ENCODE results near the gene CTDSP2. TPM values are rescaled to one million over a fixed set of nuclear protein-coding genes. Genes with fewer than 3 reads are reported as not detected.

The CTDSP2 gene
- total and polyA plus RNA-seq, 2 of the 8 experiments (the other 6 are each of a cell fraction or from before 2014, with no cell fraction given) = 71.3 to 91.7 TPM

DNA sequence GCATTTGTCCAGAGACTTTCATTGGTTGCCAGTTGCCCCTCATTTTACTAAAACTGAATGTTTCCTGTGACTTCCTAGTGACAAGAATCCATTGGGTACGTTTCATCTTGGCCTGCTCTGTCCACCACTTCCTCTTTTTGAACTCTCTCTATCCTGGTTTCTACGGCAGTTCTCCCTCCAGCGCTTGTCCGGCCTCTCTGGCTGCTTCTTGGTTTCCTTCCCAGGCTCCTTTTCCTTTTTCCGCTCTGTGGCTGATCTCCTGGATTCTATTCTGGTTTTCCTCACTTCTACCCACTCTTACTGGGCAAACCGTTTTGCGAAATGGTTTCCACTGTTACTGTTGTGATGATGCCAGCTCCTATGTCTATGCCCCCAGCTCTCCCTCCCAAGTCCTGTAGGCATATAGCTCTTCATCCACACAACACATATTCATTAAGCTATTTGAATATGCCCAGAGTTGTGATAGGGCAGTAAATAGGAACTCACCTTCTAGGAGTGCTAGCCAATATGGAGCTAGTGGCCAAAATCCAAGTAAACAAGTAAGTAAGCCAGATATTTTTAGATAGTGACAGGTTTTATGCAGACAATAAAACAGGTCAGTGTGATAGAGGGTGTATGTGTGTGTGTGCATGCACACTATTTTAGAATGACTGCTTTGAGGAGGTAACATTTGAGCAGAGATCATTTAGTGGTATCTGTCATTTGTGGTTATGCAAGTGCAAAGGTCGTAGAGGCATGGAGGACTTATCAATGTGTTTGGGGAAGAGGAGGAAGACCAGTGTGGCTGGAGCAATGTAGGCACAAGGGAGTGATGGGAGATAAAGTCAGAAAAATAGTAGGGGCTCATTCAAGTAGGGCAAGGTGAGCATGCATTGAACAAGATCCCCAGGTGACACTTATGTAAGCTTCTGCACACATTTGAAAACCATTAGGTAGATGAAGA lies 27.9 kb upstream of the CTDSP2 start:
- Histone ChIP-seq H3K36me3 (ENCODE audit: control insufficient read depth in 2 of 4, insufficient read depth in 4 of 4, low read length in 3 of 4) (no peaks in the 10 kb centered on the region), H3K23ac (ENCODE audit: insufficient read length) (no peak overlapping the region), H3K14ac (ENCODE audit: insufficient read length) (no peak overlapping the region), H3K27ac (ENCODE audit: low read depth, low read length) (no peak overlapping the region), H2BK15ac (ENCODE audit: low read length) (no peak overlapping the region), H2AK5ac (ENCODE audit: low read depth, low read length) (no peak overlapping the region), H3K23me2 (ENCODE audit: low read depth, low read length) (peaks cover 3% of the 10 kb centered on the region), H3K79me2 (ENCODE audit: control insufficient read depth in 1 of 2, insufficient read depth in 2 of 2, low read length in 2 of 2) (no peaks in the 10 kb centered on the region), H3K27me3 (replicated peaks in 1 of 4; ENCODE audit: control insufficient read depth in 3 of 4, extremely low read depth in 1 of 4, insufficient read depth in 3 of 4, low read length in 3 of 4) (no peaks in the 10 kb centered on the region), H2AFZ (ENCODE audit: low read length) (no peak overlapping the region), H3K4me2 (ENCODE audit: insufficient read depth in 1 of 2, low read depth in 2 of 2, low read length in 2 of 2) (no peak overlapping the region), H3K79me1 (ENCODE audit: low read depth, low read length) (no peaks in the 10 kb centered on the region; the same call in 1 of the 2 replicates), H3K9me3 (ENCODE audit: insufficient read depth in 2 of 2, low read depth in 1 of 2, low read length in 1 of 2) (no peaks in the 10 kb centered on the region), H4K8ac (ENCODE audit: extremely low read depth, insufficient read depth, low read length) (no peak overlapping the region), H3K9ac (replicated peaks in 1 of 4; ENCODE audit: extremely low read depth in 1 of 4, low read depth in 3 of 4, low read length in 3 of 4) (no peak overlapping the region), H3K4me1 (replicated peaks in 1 of 4; ENCODE audit: control insufficient read depth in 3 of 4, insufficient read depth in 4 of 4, low read length in 3 of 4) (no peaks in the 10 kb centered on the region; a peak in 1 of 7 replicates), H3K18ac (ENCODE audit: extremely low read depth, low read length) (no peak overlapping the region), H3K4me3 (ENCODE audit: extremely low read depth in 1 of 4, insufficient read depth in 2 of 4, low read depth in 3 of 4, low read length in 4 of 4) (no peak overlapping the region), H4K91ac (replicated peaks; ENCODE audit: insufficient read length, low read length) (no peak overlapping the region), H4K5ac (ENCODE audit: insufficient read length, low read depth, low read length) (no peak overlapping the region), H2BK120ac (replicated peaks; ENCODE audit: low read depth, low read length) (no peak overlapping the region), H2BK5ac (ENCODE audit: low read depth, low read length) (no peak overlapping the region), H3K4ac (replicated peaks; ENCODE audit: insufficient read length, low read depth, low read length) (no peak overlapping the region), H4K20me1 (replicated peaks in 1 of 2; ENCODE audit: control insufficient read depth in 1 of 2, insufficient read depth in 2 of 2, low read length in 2 of 2) (no peaks in the 10 kb centered on the region), H3K56ac (replicated peaks; ENCODE audit: insufficient read length, low read depth, low read length) (no peak overlapping the region), H2BK20ac (ENCODE audit: low read length) (no peak overlapping the region), H2BK12ac (ENCODE audit: low read depth, low read length) (no peak overlapping the region)
- 88% methylated on average over 8 of the region's 8 CpGs; no CpG with 5 or more reads in 1 of the 2 experiments for WGBS, 2 experiments (ENCODE audit: extremely low coverage in 1 of 2, insufficient coverage in 1 of 2, insufficient read length in 1 of 2, insufficient replicate concordance in 2 of 2, low coverage in 1 of 2, low lambda C conversion rate in 2 of 2, missing lambda C conversion rate in 1 of 2)
- ChIA-PET POLR2A (ENCODE audit: partially characterized antibody) (interaction anchor here (1.0 to 3.7 kb wide), 5 partner anchors 8 to 30 kb away, joined by 3 to 20 read pairs (median 5); no protein-coding TSS in a partner anchor), CTCF (ENCODE audit: partially characterized antibody) (interaction anchor here (0.7 to 4.8 kb wide), 16 partner anchors 8 to 160 kb away, joined by 3 to 26 read pairs (median 6); no protein-coding TSS in a partner anchor)
- TF ChIP-seq SP1 (IDR thresholded peaks at IDR 0.05; ENCODE audit: low read depth, low read length) = no peak
- TF ChIP-seq PHF8 (conservative IDR thresholded peaks at IDR 0.05; ENCODE audit: low read depth, low read length) = no peak
- TF ChIP-seq MAFK (IDR thresholded peaks at IDR 0.05; ENCODE audit: low read depth, low read length) = no peak
- no peak for TF ChIP-seq SP4 (IDR thresholded peaks at IDR 0.05; ENCODE audit: low read length)
- no peak for TF ChIP-seq ZNF274 (IDR thresholded peaks at IDR 0.05; ENCODE audit: borderline replicate concordance, extremely low read depth, low read length)
- TF ChIP-seq ASH2L (IDR thresholded peaks at IDR 0.05; ENCODE audit: low read length) = no peak
- no peak for TF ChIP-seq CBX8 (IDR thresholded peaks at IDR 0.05; ENCODE audit: borderline replicate concordance, low read depth, low read length)
- no peak for TF ChIP-seq KDM4A (IDR thresholded peaks at IDR 0.05; ENCODE audit: low read depth, low read length, severe bottlenecking)
- TF ChIP-seq HDAC6 (IDR thresholded peaks at IDR 0.05; ENCODE audit: low read depth, low read length) = no peak
- TF ChIP-seq BRCA1 (IDR thresholded peaks at IDR 0.05; ENCODE audit: low read depth, low read length) = no peak
- no peak for TF ChIP-seq RBBP5 (IDR thresholded peaks at IDR 0.05; ENCODE audit: borderline replicate concordance, low read depth, low read length)
- no peak for TF ChIP-seq TCF12 (IDR thresholded peaks at IDR 0.05; ENCODE audit: low read depth, low read length)
- FAIRE-seq (no peak), DNase-seq (ENCODE audit: low read depth in 1 of 2, low spot score in 2 of 2) (no peak)

Data from H1 (cell line).